ENCODE measurements around the gene BEX2.

- TF ChIP-seq CTCF (conservative IDR thresholded peaks at IDR 0.05; ENCODE audit: low read depth, low read length) (no peak), EZH2 (IDR thresholded peaks at IDR 0.05; ENCODE audit: borderline replicate concordance, low read depth, low read length, poor library complexity, severe bottlenecking) (no peak)
Measured at GRCh38 chrX:103309860-103310554, 783 bp downstream of the BEX2 start.
